ENCODE results near the gene POU2F1. TPM values are rescaled to one million over a fixed set of nuclear protein-coding genes. Genes with fewer than 3 reads are reported as not detected.

The POU2F1 gene
- total RNA-seq, 1 experiment from 2014 or later = 25.3 TPM

GRCh38 chr1:167325151-167325550, 104.5 kb downstream of the POU2F1 start:
- Mint-ChIP-seq H3K9me3 (ENCODE audit: low read depth, unreplicated experiment) (peaks cover 5% of the 10 kb centered on the region), H3K36me3 (ENCODE audit: insufficient read depth, unreplicated experiment) (no peaks in the 10 kb centered on the region), H3K27ac (ENCODE audit: unreplicated experiment) (no peak overlapping the region), H3K4me1 (ENCODE audit: low read depth, unreplicated experiment) (no peaks in the 10 kb centered on the region), H3K27me3 (ENCODE audit: unreplicated experiment) (no peaks in the 10 kb centered on the region), H3K4me3 (ENCODE audit: low read depth, unreplicated experiment) (no peak overlapping the region)
- TF ChIP-seq CTCF (IDR thresholded peaks at IDR 0.05; ENCODE audit: unreplicated experiment) = no peak
- CTCF ChIA-PET = no interaction called here
- DNase-seq = no peak
- intact Hi-C loops (cut with micrococcal nuclease; ENCODE audit: unreplicated experiment) = no loop called here
- BruUV-seq (replicated peaks) = no TSS peak

GRCh38 chr1:167328306-167328815, 107.7 kb downstream of the POU2F1 start:
- Mint-ChIP-seq H3K4me1 (ENCODE audit: low read depth, unreplicated experiment) (peaks cover 10% of the 10 kb centered on the region), H3K27me3 (ENCODE audit: unreplicated experiment) (no peaks in the 10 kb centered on the region), H3K27ac (ENCODE audit: unreplicated experiment) (no peak overlapping the region), H3K4me3 (ENCODE audit: low read depth, unreplicated experiment) (no peak overlapping the region), H3K36me3 (ENCODE audit: insufficient read depth, unreplicated experiment) (no peaks in the 10 kb centered on the region), H3K9me3 (ENCODE audit: low read depth, unreplicated experiment) (peaks cover 2% of the 10 kb centered on the region)
- no peak for TF ChIP-seq CTCF (IDR thresholded peaks at IDR 0.05; ENCODE audit: unreplicated experiment)
- DNase-seq = no peak
- CTCF ChIA-PET = no interaction called here
- BruUV-seq (replicated peaks) = no TSS peak
- intact Hi-C loops (cut with micrococcal nuclease; ENCODE audit: unreplicated experiment) = no loop called here

- Mint-ChIP-seq H3K27ac (ENCODE audit: unreplicated experiment) (no peak overlapping the region), H3K4me1 (ENCODE audit: low read depth, unreplicated experiment) (peaks cover 10% of the 10 kb centered on the region), H3K4me3 (ENCODE audit: low read depth, unreplicated experiment) (no peak overlapping the region), H3K9me3 (ENCODE audit: low read depth, unreplicated experiment) (peaks cover 2% of the 10 kb centered on the region), H3K27me3 (ENCODE audit: unreplicated experiment) (no peaks in the 10 kb centered on the region), H3K36me3 (ENCODE audit: insufficient read depth, unreplicated experiment) (no peaks in the 10 kb centered on the region)
- CTCF ChIA-PET = interaction anchor here (0.5 kb wide), 1 partner anchor 43 kb away, joined by 4 read pairs; no protein-coding TSS in a partner anchor
- no peak for TF ChIP-seq CTCF (IDR thresholded peaks at IDR 0.05; ENCODE audit: unreplicated experiment)
- intact Hi-C loops (cut with micrococcal nuclease; ENCODE audit: unreplicated experiment) = no loop called here
- DNase-seq = no peak
- BruUV-seq (replicated peaks) = no TSS peak
Measured at GRCh38 chr1:167328816-167329483, 108.3 kb downstream of the POU2F1 start.

- Mint-ChIP-seq H3K36me3 (ENCODE audit: insufficient read depth, unreplicated experiment) (no peaks in the 10 kb centered on the region), H3K9me3 (ENCODE audit: low read depth, unreplicated experiment) (no peaks in the 10 kb centered on the region), H3K27ac (ENCODE audit: unreplicated experiment) (no peak overlapping the region), H3K27me3 (ENCODE audit: unreplicated experiment) (no peaks in the 10 kb centered on the region), H3K4me1 (ENCODE audit: low read depth, unreplicated experiment) (peaks cover 10% of the 10 kb centered on the region), H3K4me3 (ENCODE audit: low read depth, unreplicated experiment) (no peak overlapping the region)
- CTCF ChIA-PET = no interaction called here
- intact Hi-C loops (cut with micrococcal nuclease; ENCODE audit: unreplicated experiment) = no loop called here
- no TSS peak for BruUV-seq (replicated peaks)
- DNase-seq = no peak
- no peak for TF ChIP-seq CTCF (IDR thresholded peaks at IDR 0.05; ENCODE audit: unreplicated experiment)
Measured at GRCh38 chr1:167330601-167331293, 110.1 kb downstream of the POU2F1 start.
